Neural cell (in vitro differentiated cells): ENCODE results near the gene C1orf122. TPM values are rescaled to one million over a fixed set of nuclear protein-coding genes. Genes with fewer than 3 reads are reported as not detected.

Experiments used
- H2AFZ ChIP-seq: fragments of 200-600, 300-800 bp; sonication (generic), shearing (Covaris generic); 2 replicates; pipeline ENCODE4 v1.6.0; 2014; ENCODE audit warnings: low read depth, mild to moderate bottlenecking, antibody characterized with exemption, low read length, moderate library complexity
- H3F3A ChIP-seq: fragments of 200-600 bp; shearing (Covaris generic); 2 replicates; pipeline ENCODE4 v1.6.1; 2016; ENCODE audit warnings: mild to moderate bottlenecking, moderate library complexity, mixed read lengths, antibody characterized with exemption, low read length; ENCODE audit not compliant: insufficient read depth, poor library complexity, severe bottlenecking
- H3K27ac ChIP-seq: fragments of 200-600, 300-800 bp; sonication (generic), shearing (Covaris generic); 2 replicates; pipeline ENCODE4 v1.5.1; 2014; ENCODE audit warnings: mild to moderate bottlenecking, low read length, moderate library complexity
- H3K27me3 ChIP-seq: fragments of 300-800, 200-600 bp; sonication (generic), shearing (Covaris generic); 2 replicates; pipeline ENCODE4 v1.6.0; 2014; ENCODE audit warnings: mild to moderate bottlenecking, low read depth, low read length, moderate library complexity; ENCODE audit not compliant: insufficient read depth
- H3K36me3 ChIP-seq: fragments of 300-800, 200-600 bp; sonication (generic), shearing (Covaris generic); 2 replicates; pipeline ENCODE4 v1.5.1; 2014; ENCODE audit warnings: mild to moderate bottlenecking, antibody characterized with exemption, low read length, moderate library complexity; ENCODE audit not compliant: insufficient read depth
- H3K4me2 ChIP-seq: fragments of 300-800, 200-600 bp; sonication (generic), shearing (Covaris generic); 2 replicates; pipeline ENCODE4 v1.6.0; 2014; ENCODE audit warnings: mild to moderate bottlenecking, low read length
- H3K4me3 ChIP-seq: fragments of 300-800, 200-600 bp; sonication (generic), shearing (Covaris generic); 2 replicates; pipeline ENCODE4 v1.5.1; 2014; ENCODE audit warnings: mild to moderate bottlenecking, low read length, moderate library complexity
- H3K79me2 ChIP-seq: fragments of 200-600 bp; shearing (Covaris generic); replicated peaks from 2 replicates; pipeline ENCODE4 v1.6.0; 2014; ENCODE audit warnings: mild to moderate bottlenecking, low read length, moderate library complexity; ENCODE audit not compliant: insufficient read depth
- H3K9ac ChIP-seq: fragments of 300-800, 200-600 bp; sonication (generic), shearing (Covaris generic); 2 replicates; pipeline ENCODE4 v1.6.1; 2016; ENCODE audit warnings: mild to moderate bottlenecking, low read length, mixed read lengths
- H3K9me2 ChIP-seq: fragments of 200-600 bp; shearing (Covaris generic); 2 replicates; pipeline ENCODE4 v1.6.1; 2016; ENCODE audit warnings: mild to moderate bottlenecking, low read length, mixed read lengths; ENCODE audit not compliant: insufficient read depth
- H3K9me3 ChIP-seq: fragments of 200-600, 300-800 bp; sonication (generic), shearing (Covaris generic); 2 replicates; pipeline ENCODE4 v1.6.1; 2016; ENCODE audit warnings: mild to moderate bottlenecking, mixed run types, low read length, moderate library complexity, mixed read lengths
- H4K20me1 ChIP-seq: fragments of 200-600 bp; shearing (Covaris generic); 2 replicates; pipeline ENCODE4 v1.6.1; 2016; ENCODE audit warnings: mild to moderate bottlenecking, mixed run types; ENCODE audit not compliant: insufficient read depth
- CTCF ChIP-seq: fragments of 450-650 bp; IDR thresholded peaks from 2 replicates; pipeline ENCODE4 v1.5.1; 2014; ENCODE audit warnings: antibody characterized with exemption, mild to moderate bottlenecking, moderate library complexity; ENCODE audit not compliant: poor library complexity, severe bottlenecking
- EP300 ChIP-seq: fragments of 450-650 bp; conservative IDR thresholded peaks from 2 replicates; pipeline ENCODE4 v1.6.1; 2014; ENCODE audit warnings: antibody characterized with exemption, mild to moderate bottlenecking, moderate library complexity; ENCODE audit not compliant: poor library complexity, severe bottlenecking
- EZH2 ChIP-seq: fragments of 200-600, 300-800 bp; shearing (Covaris generic), sonication (generic); IDR thresholded peaks from 2 replicates; pipeline ENCODE4 v1.6.1; 2014; ENCODE audit warnings: antibody characterized with exemption, low read length, borderline replicate concordance, mild to moderate bottlenecking; ENCODE audit not compliant: insufficient read depth, poor library complexity, severe bottlenecking
- MXI1 ChIP-seq: fragments of 450-650 bp; conservative IDR thresholded peaks from 2 replicates; pipeline ENCODE4 v1.6.1; 2014; ENCODE audit warnings: antibody characterized with exemption, mild to moderate bottlenecking; ENCODE audit not compliant: poor library complexity, severe bottlenecking
- POLR2AphosphoS5 ChIP-seq: IDR thresholded peaks from 2 replicates; pipeline ENCODE4 v1.6.1; 2012
- RAD21 ChIP-seq: fragments of 450-650 bp; conservative IDR thresholded peaks from 2 replicates; pipeline ENCODE4 v1.6.1; 2014; ENCODE audit warnings: antibody characterized with exemption, mild to moderate bottlenecking, moderate library complexity
- REST ChIP-seq: IDR thresholded peaks from 2 replicates; pipeline ENCODE4 v1.6.1; 2012; ENCODE audit warnings: borderline replicate concordance
- SMC3 ChIP-seq: fragments of 450-650 bp; conservative IDR thresholded peaks from 2 replicates; pipeline ENCODE4 v1.6.1; 2014; ENCODE audit warnings: antibody characterized with exemption, mild to moderate bottlenecking, moderate library complexity; ENCODE audit not compliant: poor library complexity
- TAF1 ChIP-seq: IDR thresholded peaks from 2 replicates; pipeline ENCODE4 v1.6.1; 2012; ENCODE audit warnings: low read depth
- polyA plus RNA-seq: library from polyadenylated mRNA; depleted of rRNA; stranded (reverse); fragments of >200 nt; gene quantifications from 2 replicates; pipeline ENCODE4 v1.2.3, GENCODE V29; 2014

Gene C1orf122
- polyA plus RNA-seq, 1 donor from 2014 or later, result 143 TPM

GRCh38 chr1:37776946-37777516, 30.6 kb upstream of the C1orf122 start:
- no peaks in the 10 kb centered on the region for H3K9me2 ChIP-seq
- no peak overlapping the region for H3K4me2 ChIP-seq
- H3K9me3 ChIP-seq, result no peaks in the 10 kb centered on the region
- H3K27me3 ChIP-seq, result peaks cover 8% of the 10 kb centered on the region
- no peak for TF ChIP-seq CTCF
- no peak for TF ChIP-seq EP300
- TF ChIP-seq MXI1, result no peak
- no peak for TF ChIP-seq SMC3
- no peak for TF ChIP-seq REST
- no peak for TF ChIP-seq TAF1
- TF ChIP-seq EZH2, result no peak
- TF ChIP-seq POLR2AphosphoS5, result no peak
- no peak for TF ChIP-seq RAD21
- H3F3A ChIP-seq, result no peaks in the 10 kb centered on the region
- no peak overlapping the region for H3K4me3 ChIP-seq
- H4K20me1 ChIP-seq, result no peaks in the 10 kb centered on the region
- no peaks in the 10 kb centered on the region for H3K79me2 ChIP-seq
- H2AFZ ChIP-seq, result no peak overlapping the region
- H3K9ac ChIP-seq, result no peak overlapping the region
- H3K36me3 ChIP-seq, result no peaks in the 10 kb centered on the region
- no peak overlapping the region for H3K27ac ChIP-seq

- no peaks in the 10 kb centered on the region for H3F3A ChIP-seq
- no peaks in the 10 kb centered on the region for H4K20me1 ChIP-seq
- no peak overlapping the region for H3K4me3 ChIP-seq
- H3K4me2 ChIP-seq, result no peak overlapping the region
- H3K27ac ChIP-seq, result no peak overlapping the region
- H3K9ac ChIP-seq, result no peak overlapping the region
- H2AFZ ChIP-seq, result no peak overlapping the region
- H3K27me3 ChIP-seq, result peaks cover 9% of the 10 kb centered on the region
- H3K36me3 ChIP-seq, result no peaks in the 10 kb centered on the region
- no peaks in the 10 kb centered on the region for H3K9me2 ChIP-seq
- H3K9me3 ChIP-seq, result no peaks in the 10 kb centered on the region
- no peak for TF ChIP-seq REST
- TF ChIP-seq EZH2, result no peak
- TF ChIP-seq CTCF, result no peak
- TF ChIP-seq POLR2AphosphoS5, result no peak
- no peak for TF ChIP-seq MXI1
- no peak for TF ChIP-seq RAD21
- TF ChIP-seq EP300, result no peak
- no peak for TF ChIP-seq TAF1
- no peak for TF ChIP-seq SMC3
- H3K79me2 ChIP-seq, result no peaks in the 10 kb centered on the region
Observed at GRCh38 chr1:37778654-37779053, 28.9 kb upstream of the C1orf122 start.
